ELF-1 (cell line): ENCODE results near the gene PITPNC1.
"Not testable (repeated sequence)": the region's sequence is repeated elsewhere in the genome, so short reads cannot be mapped to it uniquely, and the experiment has no call there.

ENCODE experiments used
- DNase-seq: peaks from one replicate; pipeline ENCODE4 v3.0.0-alpha.2; 2016; ENCODE audit warnings: low read depth, low spot score

PITPNC1 gene

GRCh38 chr17:67376737-67377487 lies at the start of gene PITPNC1:
Gene PITPNC1 (plus strand): TSS chr17:67377281.
- DNase-seq = peak; percentile 94

- no peak for DNase-seq
These were observed 49.1 kb upstream of the PITPNC1 start for GRCh38 chr17:67328026-67328425.

GRCh38 chr17:67331381-67332161 lies 45.5 kb upstream of the PITPNC1 start:
- DNase-seq = not testable (repeated sequence)

GRCh38 chr17:67332162-67332508 lies 44.9 kb upstream of the PITPNC1 start:
- not testable (repeated sequence) for DNase-seq

GRCh38 chr17:67335245-67335835 lies 41.7 kb upstream of the PITPNC1 start:
- DNase-seq = no peak

GRCh38 chr17:67336859-67337258 lies 40.2 kb upstream of the PITPNC1 start:
- no peak for DNase-seq

- not testable (repeated sequence) for DNase-seq
These were observed 38.7 kb upstream of the PITPNC1 start for GRCh38 chr17:67338353-67338752.

GRCh38 chr17:67343237-67343636 lies 33.8 kb upstream of the PITPNC1 start:
- no peak for DNase-seq

- DNase-seq = no peak
These were observed 29.3 kb upstream of the PITPNC1 start for GRCh38 chr17:67347826-67348225.

- DNase-seq = no peak
These were observed 27.7 kb upstream of the PITPNC1 start for GRCh38 chr17:67349420-67349819.

GRCh38 chr17:67353161-67353560 lies 23.9 kb upstream of the PITPNC1 start:
- no peak for DNase-seq

GRCh38 chr17:67353929-67354574 lies 23.0 kb upstream of the PITPNC1 start:
- no peak for DNase-seq

GRCh38 chr17:67358612-67359011 lies 18.5 kb upstream of the PITPNC1 start:
- no peak for DNase-seq

GRCh38 chr17:67359960-67360791 lies 16.9 kb upstream of the PITPNC1 start:
- no peak for DNase-seq

GRCh38 chr17:67360880-67361279 lies 16.2 kb upstream of the PITPNC1 start:
- DNase-seq = no peak

GRCh38 chr17:67362173-67362572 lies 14.9 kb upstream of the PITPNC1 start:
- DNase-seq = no peak

GRCh38 chr17:67364847-67365737 lies 12.0 kb upstream of the PITPNC1 start:
- DNase-seq = no peak

GRCh38 chr17:67365738-67366192 lies 11.3 kb upstream of the PITPNC1 start:
- no peak for DNase-seq

- DNase-seq = peak; percentile 92
These were observed 10.6 kb upstream of the PITPNC1 start, which contains the start of gene PSMD12 for GRCh38 chr17:67366193-67367157. Gene PSMD12 (minus strand): TSS chr17:67366577. CDS start chr17:67366519, 58 bp downstream.
